Neural cell (in vitro differentiated cells): ENCODE results near the gene CXorf58.

Experiments used
- EP300 ChIP-seq: fragments of 450-650 bp; conservative IDR thresholded peaks from 2 replicates; pipeline ENCODE4 v1.6.1; 2014; ENCODE audit warnings: antibody characterized with exemption, mild to moderate bottlenecking, moderate library complexity; ENCODE audit not compliant: poor library complexity, severe bottlenecking
- POLR2AphosphoS5 ChIP-seq: IDR thresholded peaks from 2 replicates; pipeline ENCODE4 v1.6.1; 2012
- TF ChIP-seq, protein P1 (sequence below): fragments of 450-650 bp; IDR thresholded peaks from 2 replicates; pipeline ENCODE4 v1.5.1; 2014; ENCODE audit warnings: antibody characterized with exemption, mild to moderate bottlenecking, moderate library complexity; ENCODE audit not compliant: poor library complexity, severe bottlenecking

DNA sequence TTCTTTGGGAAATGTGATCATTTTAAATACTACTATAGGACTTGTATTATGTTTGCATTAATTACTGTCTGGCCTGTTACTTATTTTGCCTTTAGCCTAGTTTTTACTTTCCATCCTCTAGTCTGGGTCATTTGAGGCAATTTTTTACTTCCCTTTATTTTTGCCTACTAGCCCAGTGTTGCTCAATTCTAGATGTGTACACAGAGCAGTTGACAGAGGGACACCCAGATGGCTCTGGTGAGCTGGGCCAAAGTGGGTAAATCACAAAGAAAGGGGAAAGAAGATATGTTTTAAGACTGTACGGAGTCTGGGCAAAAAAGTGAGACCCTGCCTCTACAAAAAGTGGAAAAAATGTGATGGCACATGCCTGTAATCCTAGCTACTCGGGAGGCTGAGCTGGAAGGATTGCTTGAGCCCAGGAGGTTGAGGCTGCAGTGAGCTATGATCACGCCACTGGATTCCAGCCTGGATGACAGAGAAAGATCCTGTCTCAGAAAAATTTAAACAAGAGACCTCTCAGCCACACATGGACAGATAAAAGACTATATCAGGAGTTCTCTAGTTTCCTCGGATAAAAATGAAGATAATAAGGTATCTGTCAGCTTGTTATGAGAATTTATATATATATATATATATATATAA is 35.8 kb upstream of the CXorf58 start:
- TF ChIP-seq, protein P1, sequence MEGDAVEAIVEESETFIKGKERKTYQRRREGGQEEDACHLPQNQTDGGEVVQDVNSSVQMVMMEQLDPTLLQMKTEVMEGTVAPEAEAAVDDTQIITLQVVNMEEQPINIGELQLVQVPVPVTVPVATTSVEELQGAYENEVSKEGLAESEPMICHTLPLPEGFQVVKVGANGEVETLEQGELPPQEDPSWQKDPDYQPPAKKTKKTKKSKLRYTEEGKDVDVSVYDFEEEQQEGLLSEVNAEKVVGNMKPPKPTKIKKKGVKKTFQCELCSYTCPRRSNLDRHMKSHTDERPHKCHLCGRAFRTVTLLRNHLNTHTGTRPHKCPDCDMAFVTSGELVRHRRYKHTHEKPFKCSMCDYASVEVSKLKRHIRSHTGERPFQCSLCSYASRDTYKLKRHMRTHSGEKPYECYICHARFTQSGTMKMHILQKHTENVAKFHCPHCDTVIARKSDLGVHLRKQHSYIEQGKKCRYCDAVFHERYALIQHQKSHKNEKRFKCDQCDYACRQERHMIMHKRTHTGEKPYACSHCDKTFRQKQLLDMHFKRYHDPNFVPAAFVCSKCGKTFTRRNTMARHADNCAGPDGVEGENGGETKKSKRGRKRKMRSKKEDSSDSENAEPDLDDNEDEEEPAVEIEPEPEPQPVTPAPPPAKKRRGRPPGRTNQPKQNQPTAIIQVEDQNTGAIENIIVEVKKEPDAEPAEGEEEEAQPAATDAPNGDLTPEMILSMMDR: no peak
- no peak for TF ChIP-seq POLR2AphosphoS5
- TF ChIP-seq EP300: no peak
